Glutamatergic neuron (in vitro differentiated cells): ENCODE measurements around the gene BSPRY. TPM values are rescaled to one million over a fixed set of nuclear protein-coding genes. Genes with fewer than 3 reads are reported as not detected.

Source experiments
- DNase-seq: peaks from one replicate; pipeline ENCODE4 v3.0.0; 2022
- H3K27ac Mint-ChIP-seq: one replicate; pipeline ENCODE4 v1.8.0; 2020; ENCODE audit warnings: mild to moderate bottlenecking, mixed read lengths, inconsistent platforms; ENCODE audit not compliant: unreplicated experiment
- H3K27me3 Mint-ChIP-seq: one replicate; pipeline ENCODE4 v1.8.0; 2020; ENCODE audit warnings: mild to moderate bottlenecking, moderate library complexity, mixed read lengths, inconsistent platforms; ENCODE audit not compliant: unreplicated experiment
- H3K36me3 Mint-ChIP-seq: one replicate; pipeline ENCODE4 v1.8.0; 2020; ENCODE audit warnings: mild to moderate bottlenecking, mixed read lengths, inconsistent platforms; ENCODE audit not compliant: unreplicated experiment
- H3K4me1 Mint-ChIP-seq: one replicate; pipeline ENCODE4 v1.8.0; 2020; ENCODE audit warnings: mild to moderate bottlenecking, low read depth, mixed read lengths, inconsistent platforms; ENCODE audit not compliant: unreplicated experiment
- H3K4me3 Mint-ChIP-seq: one replicate; pipeline ENCODE4 v1.8.0; 2020; ENCODE audit warnings: mild to moderate bottlenecking, mixed read lengths, inconsistent platforms; ENCODE audit not compliant: unreplicated experiment
- H3K9me3 Mint-ChIP-seq: one replicate; pipeline ENCODE4 v1.8.0; 2020; ENCODE audit warnings: mild to moderate bottlenecking, moderate library complexity, mixed read lengths, inconsistent platforms; ENCODE audit not compliant: unreplicated experiment
- CTCF ChIP-seq: fragments of 200-600 bp; sonication (generic); IDR thresholded peaks from one replicate; pipeline ENCODE4 v1.5.0; 2021; ENCODE audit not compliant: partially characterized antibody, unreplicated experiment
- total RNA-seq: library from RNA; stranded (reverse); fragmentation: NEBNext Ultra II Directional; extraction: Animal tissue kit (Norgen Biotek cat#: 25700); gene quantifications from one replicate; pipeline ENCODE4 v1.2.1, GENCODE V29; 2021; ENCODE audit not compliant: unreplicated experiment

The BSPRY gene
- total RNA-seq, 1 donor from 2014 or later = not detected

GRCh38 chr9:113322671-113323070 is 26.7 kb upstream of the BSPRY start:
- Mint-ChIP-seq H3K27me3 (peaks cover 4% of the 10 kb centered on the region), H3K4me3 (no peak overlapping the region), H3K9me3 (no peaks in the 10 kb centered on the region), H3K36me3 (no peaks in the 10 kb centered on the region), H3K4me1 (no peaks in the 10 kb centered on the region), H3K27ac (no peak overlapping the region)
- no peak for TF ChIP-seq CTCF
- no peak for DNase-seq

DNA sequence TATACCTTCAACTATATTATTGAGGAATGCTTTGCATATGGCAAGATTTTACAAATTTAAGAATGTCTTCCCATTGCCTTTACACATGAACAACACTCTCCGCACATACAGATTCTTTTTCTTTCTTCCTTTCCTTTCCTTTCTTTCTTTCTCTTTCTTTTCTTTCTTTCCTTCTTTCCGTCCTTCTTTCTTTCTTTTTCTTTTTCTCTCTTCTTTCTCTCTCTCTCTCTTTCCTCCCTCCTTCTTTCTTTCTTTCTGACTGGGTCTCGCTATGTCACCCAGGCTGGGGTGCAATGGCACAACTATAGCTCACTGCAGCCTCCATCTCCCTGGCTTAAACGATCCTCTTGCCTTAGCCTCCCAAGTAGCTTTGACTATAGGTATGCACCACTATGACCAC is 23.1 kb upstream of the BSPRY start:
- no peaks in the 10 kb centered on the region for H3K4me1 Mint-ChIP-seq
- DNase-seq = no peak
- no peaks in the 10 kb centered on the region for H3K36me3 Mint-ChIP-seq
- no peaks in the 10 kb centered on the region for H3K9me3 Mint-ChIP-seq
- no peak overlapping the region for H3K4me3 Mint-ChIP-seq
- H3K27ac Mint-ChIP-seq = no peak overlapping the region
- TF ChIP-seq CTCF = no peak
- peaks cover 1% of the 10 kb centered on the region for H3K27me3 Mint-ChIP-seq

- Mint-ChIP-seq H3K27ac (no peak overlapping the region), H3K4me3 (no peak overlapping the region), H3K36me3 (no peaks in the 10 kb centered on the region), H3K27me3 (peaks cover 2% of the 10 kb centered on the region), H3K9me3 (no peaks in the 10 kb centered on the region), H3K4me1 (no peaks in the 10 kb centered on the region)
- DNase-seq = no peak
- TF ChIP-seq CTCF = no peak
Observed at GRCh38 chr9:113328045-113328782, 21.1 kb upstream of the BSPRY start.

DNA sequence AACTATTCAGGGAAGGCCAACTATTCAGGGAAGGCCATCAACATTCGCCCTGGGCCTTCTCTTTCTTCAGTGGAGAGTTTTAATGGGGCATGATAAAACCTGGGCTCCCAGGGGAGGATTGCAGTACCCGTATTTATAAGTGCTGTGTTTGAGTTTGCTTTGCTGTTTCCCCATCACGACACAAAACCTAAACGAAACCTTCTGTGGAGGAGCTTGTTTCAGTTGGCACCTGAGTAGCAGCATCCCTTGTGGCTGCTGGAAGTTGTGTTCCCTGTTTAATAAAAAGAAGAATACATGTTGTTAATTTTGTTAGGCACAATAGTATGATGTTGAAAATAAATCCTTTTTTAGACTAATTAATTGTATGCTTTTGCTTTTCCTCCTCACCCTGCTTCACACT is 17.6 kb upstream of the BSPRY start:
- Mint-ChIP-seq H3K36me3 (no peaks in the 10 kb centered on the region), H3K27ac (no peak overlapping the region), H3K27me3 (peaks cover 2% of the 10 kb centered on the region), H3K4me1 (no peaks in the 10 kb centered on the region), H3K9me3 (no peaks in the 10 kb centered on the region), H3K4me3 (no peak overlapping the region)
- no peak for TF ChIP-seq CTCF
- DNase-seq = no peak

- DNase-seq = no peak
- Mint-ChIP-seq H3K27me3 (peaks cover 5% of the 10 kb centered on the region), H3K27ac (no peak overlapping the region), H3K4me3 (no peak overlapping the region), H3K36me3 (no peaks in the 10 kb centered on the region), H3K4me1 (no peaks in the 10 kb centered on the region), H3K9me3 (no peaks in the 10 kb centered on the region)
- TF ChIP-seq CTCF = no peak
Observed at GRCh38 chr9:113337714-113338113, 11.6 kb upstream of the BSPRY start.
